Fibroblast of the aortic adventitia (primary cell): Measurements from ENCODE around the gene MAP4K2. TPM values are rescaled to one million over a fixed set of nuclear protein-coding genes. Genes with fewer than 3 reads are reported as not detected.

ENCODE experiments used
- DNase-seq: peaks from one replicate; pipeline ENCODE4 v3.0.0-alpha.2; 2010; ENCODE audit warnings: low read depth
- H3K4me3 ChIP-seq: 2 replicates; pipeline ENCODE4 v1.5.1; 2011; ENCODE audit warnings: low read depth, mild to moderate bottlenecking, control low read depth, low read length, moderate library complexity
- total RNA-seq: library from RNA; depleted of rRNA; stranded (reverse); fragments of >200 nt; gene quantifications from 2 replicates; pipeline ENCODE4 v1.2.3, GENCODE V29; 2012; ENCODE audit warnings: low replicate concordance
- TF ChIP-seq, protein P1 (sequence below): IDR thresholded peaks from 2 replicates; pipeline ENCODE4 v1.5.1; 2011; ENCODE audit warnings: mild to moderate bottlenecking, low read length, control low read depth, inconsistent platforms; ENCODE audit not compliant: insufficient read depth

The MAP4K2 gene
- total RNA-seq, 1 donor, result 9.6 TPM

DNA sequence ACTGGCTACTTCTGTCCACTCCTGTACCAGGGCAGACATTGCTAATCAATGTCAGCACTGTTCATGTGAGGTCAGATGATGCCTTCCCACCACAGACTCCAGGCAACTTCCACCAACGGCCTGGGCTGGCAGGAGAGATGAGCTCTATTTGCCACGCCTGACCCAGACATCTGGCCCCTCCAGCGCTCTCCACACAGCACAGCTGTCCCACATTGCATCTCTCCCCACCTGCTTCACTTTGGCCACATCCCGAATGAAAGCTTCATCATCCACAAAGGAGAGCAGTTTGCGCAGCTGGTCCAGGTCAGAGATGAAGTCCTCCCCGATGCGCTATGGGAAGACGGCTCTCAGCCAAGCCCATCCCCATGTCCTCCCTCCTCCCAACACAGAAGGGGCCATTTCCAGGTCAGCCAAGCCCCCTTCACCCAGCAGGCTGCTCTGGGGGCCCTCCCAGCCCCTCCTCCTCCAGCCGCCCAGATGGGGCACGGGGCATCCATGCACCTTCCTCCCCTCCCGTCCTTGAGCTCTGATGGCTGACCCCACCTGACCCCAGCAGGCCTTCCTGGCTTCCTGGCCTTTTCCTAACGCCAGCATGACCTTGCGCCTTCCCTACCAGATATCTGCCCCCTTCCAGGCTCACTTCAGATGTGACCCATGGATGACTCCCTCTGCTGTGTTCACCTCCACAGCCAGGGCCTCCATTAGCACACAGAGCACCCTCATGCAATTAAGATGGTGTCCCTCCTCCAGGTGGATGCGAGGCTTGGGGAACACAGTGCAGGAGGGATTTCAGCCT, 50.6 kb downstream of the MAP4K2 start:
- DNase-seq, result no peak
- no peak overlapping the region for H3K4me3 ChIP-seq
- TF ChIP-seq, protein P1, sequence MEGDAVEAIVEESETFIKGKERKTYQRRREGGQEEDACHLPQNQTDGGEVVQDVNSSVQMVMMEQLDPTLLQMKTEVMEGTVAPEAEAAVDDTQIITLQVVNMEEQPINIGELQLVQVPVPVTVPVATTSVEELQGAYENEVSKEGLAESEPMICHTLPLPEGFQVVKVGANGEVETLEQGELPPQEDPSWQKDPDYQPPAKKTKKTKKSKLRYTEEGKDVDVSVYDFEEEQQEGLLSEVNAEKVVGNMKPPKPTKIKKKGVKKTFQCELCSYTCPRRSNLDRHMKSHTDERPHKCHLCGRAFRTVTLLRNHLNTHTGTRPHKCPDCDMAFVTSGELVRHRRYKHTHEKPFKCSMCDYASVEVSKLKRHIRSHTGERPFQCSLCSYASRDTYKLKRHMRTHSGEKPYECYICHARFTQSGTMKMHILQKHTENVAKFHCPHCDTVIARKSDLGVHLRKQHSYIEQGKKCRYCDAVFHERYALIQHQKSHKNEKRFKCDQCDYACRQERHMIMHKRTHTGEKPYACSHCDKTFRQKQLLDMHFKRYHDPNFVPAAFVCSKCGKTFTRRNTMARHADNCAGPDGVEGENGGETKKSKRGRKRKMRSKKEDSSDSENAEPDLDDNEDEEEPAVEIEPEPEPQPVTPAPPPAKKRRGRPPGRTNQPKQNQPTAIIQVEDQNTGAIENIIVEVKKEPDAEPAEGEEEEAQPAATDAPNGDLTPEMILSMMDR, result no peak

DNA sequence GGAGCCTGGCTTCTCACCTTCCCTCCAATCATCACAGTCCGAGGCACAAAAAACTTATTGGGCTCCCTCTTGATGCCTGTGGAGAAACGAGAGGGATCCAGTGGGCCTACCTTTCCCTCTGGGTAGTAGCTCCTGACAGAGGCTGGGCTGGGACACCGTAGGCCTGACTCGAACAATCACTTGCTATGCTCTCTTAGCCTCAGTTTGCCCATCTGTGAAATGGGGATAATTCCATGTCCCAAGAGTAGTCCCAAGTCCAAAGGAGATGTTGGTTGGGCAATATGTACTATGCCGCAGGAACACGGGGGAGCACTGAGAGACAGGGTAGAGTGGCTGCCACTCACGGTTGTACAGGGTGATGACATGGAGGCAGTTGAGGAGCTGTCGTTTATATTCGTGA, 51.4 kb downstream of the MAP4K2 start:
- DNase-seq, result no peak
- H3K4me3 ChIP-seq, result no peak overlapping the region
- TF ChIP-seq, protein P1, result no peak

DNA sequence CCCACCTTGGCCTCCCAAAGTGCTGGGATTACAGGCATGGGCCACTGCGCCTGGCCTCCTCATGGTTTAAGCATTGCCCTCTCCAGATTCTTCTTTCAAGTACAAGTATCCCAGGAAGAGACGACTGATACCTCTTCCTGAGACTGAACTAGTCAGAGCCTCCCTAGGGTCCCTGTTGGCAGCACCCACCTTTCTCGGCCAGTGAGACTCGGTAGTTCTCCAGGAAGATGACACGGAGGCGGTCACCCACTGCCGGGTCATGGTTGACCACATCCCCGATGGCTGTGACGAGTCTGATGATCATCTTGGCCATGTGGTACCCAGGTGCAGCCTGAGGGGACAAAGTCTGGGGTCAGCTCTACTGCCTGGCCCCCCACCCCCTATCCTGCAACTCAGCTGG, 51.9 kb downstream of the MAP4K2 start:
- H3K4me3 ChIP-seq, result no peak overlapping the region
- TF ChIP-seq, protein P1, result no peak
- DNase-seq, result no peak

DNA sequence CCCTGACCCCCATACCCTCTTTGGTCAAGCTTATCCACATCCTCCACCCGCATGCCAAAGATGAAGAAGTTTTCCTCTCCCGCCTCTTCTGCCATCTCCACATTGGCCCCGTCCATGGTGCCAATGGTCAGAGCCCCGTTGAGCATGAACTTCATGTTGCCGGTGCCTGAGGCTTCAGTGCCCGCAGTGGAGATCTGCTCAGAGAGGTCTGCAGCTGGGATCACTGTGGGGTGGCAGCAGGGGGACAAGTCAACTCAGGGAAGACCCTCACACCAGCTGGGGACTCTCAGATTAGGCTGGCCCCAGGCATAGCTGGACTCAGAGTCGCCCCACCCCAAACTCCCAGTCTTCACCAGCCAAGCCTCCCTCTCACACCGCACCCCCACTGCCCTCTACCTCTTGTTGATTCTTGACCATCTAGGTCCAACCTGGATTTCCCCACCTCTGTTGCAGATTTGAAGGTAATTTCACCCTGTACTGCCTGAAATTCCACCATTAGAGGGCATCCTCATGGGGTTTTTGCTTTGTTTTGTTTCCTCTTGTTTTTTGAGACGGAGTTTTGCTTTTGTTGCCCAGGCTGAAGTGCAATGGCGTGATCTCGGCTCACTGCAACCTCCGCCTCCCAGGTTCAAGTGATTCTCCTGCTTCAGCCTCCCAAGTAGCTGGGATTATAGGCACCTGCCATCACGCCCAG, 52.5 kb downstream of the MAP4K2 start:
- DNase-seq, result no peak
- TF ChIP-seq, protein P1, result no peak
- no peak overlapping the region for H3K4me3 ChIP-seq

DNA sequence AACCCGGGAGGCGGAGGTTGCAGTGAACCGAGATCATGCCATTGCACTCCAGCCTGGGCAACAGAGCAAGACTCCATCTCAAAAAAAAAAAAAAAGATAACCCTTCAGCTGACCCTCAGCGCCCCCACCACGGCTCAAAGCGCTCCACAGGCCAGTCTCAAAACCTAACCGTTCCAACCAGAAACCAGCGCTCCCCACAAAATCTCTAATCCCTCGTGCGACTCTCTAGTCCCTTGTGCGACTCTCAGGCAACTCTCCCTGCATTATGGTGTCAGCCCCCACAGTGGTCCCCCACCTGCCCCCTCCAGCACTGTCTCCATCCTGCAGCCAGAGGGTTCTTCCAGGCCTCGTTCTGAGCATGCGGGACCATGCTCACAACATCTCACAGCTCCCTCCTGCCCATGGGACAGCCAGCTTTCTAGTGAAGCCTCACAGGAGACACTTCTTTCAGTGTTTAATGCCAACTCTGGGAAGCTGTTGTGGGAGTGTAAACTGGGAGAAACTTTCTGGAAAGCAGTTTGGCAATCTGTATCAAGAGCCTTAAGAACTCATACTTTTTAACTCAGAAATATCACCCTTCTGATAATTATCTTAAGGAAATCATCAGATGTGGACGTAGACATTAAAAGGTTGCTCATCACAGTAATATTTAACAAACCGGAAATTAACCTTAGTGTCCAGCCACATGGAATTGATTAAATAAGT, 54.9 kb downstream of the MAP4K2 start:
- DNase-seq, result peak; percentile 70
- TF ChIP-seq, protein P1, result no peak
- H3K4me3 ChIP-seq, result no peak overlapping the region

DNA sequence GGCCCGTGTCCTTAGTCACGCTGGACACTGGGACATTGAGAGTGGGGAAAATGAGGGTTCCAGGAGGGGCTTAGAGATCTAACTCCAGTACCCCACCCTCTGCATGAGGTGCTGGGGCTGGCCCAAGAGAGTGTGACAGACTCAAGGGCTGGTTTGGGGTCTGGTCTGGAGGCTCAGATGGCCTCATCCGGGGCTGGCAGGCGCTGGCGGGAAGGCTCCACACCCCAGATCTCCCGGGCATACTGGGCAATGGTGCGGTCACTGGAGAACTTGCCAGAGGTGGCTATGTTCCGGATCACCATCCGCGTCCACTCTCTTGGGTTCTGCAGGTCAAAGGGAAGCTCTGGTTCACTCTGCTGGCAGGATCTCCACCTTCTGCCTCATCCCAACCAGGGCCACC, 56.5 kb downstream of the MAP4K2 start:
- no peak for DNase-seq
- H3K4me3 ChIP-seq, result no peak overlapping the region
- TF ChIP-seq, protein P1, result no peak
